ENCODE measurements around the gene PDE8A. TPM values are rescaled to one million over a fixed set of nuclear protein-coding genes. Genes with fewer than 3 reads are reported as not detected.
A peak's percentile ranks its signal among the peaks of the same experiment; 100 is the strongest.
"Not testable (repeated sequence)": the region's sequence is repeated elsewhere in the genome, so short reads cannot be mapped to it uniquely, and the experiment has no call there.

Gene PDE8A
- total RNA-seq, 1 donor from 2014 or later, result 22.8 TPM

DNA sequence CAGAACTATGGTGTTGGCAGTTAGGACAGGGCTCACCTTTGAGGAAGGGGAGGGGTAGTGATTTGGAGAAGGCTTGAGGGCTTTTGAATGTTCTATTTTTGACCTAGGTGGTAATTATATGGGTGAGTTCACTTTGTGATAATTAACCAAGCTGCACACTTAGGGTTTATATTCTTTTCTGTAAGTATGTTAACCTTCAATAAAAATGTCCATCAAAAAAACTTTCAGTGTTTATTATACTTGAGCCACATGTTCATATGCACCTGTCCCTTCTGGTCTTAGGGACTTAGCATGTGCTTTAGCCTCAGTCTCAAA, 28.4 kb downstream of the PDE8A start:
- no peak for DNase-seq (ENCODE audit: low read depth, low spot score)

DNA sequence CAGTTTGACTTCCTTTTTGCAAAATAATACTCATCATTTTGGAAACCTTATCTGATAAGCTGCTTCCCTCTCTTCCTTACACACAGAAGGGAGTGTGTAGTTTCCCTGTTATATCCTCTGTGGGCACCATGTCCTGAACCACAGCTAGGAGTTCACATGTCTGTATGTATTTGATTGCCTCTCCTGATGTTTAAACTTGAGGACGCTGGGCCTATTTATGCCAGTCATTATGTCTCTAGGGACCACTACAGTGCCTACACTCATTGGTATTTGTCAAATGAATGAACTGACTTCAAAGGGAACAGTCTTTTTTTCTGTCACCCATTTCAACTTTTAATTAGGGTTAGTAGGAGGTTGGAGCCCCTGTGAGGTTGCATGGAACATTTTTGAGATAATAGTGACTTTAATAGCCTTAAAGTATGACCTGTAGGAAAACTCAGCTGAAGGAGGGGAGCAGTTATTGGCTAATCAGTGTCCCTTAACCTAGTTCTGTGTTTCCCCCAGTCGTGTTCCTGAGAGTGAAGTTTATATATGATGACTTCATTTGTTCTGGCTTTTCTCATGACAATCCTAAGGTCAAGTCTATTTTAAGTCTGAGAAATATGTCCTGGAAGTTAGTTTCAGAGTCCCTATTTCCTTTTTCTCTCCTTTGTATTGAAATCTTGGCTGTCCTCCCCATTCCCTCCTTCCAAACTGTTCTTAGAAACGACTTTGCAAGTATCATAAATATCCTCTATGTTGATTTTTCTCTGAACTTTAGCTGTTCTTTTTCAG, 28.9 kb downstream of the PDE8A start:
- peak; percentile 39 for DNase-seq (ENCODE audit: low read depth, low spot score)

- no peak for DNase-seq (ENCODE audit: low read depth, low spot score)
These were observed 29.5 kb downstream of the PDE8A start for GRCh38 chr15:85011160-85011571.

- DNase-seq (ENCODE audit: low read depth, low spot score), result not testable (repeated sequence)
These were observed 30.1 kb downstream of the PDE8A start for GRCh38 chr15:85011724-85012123.

DNA sequence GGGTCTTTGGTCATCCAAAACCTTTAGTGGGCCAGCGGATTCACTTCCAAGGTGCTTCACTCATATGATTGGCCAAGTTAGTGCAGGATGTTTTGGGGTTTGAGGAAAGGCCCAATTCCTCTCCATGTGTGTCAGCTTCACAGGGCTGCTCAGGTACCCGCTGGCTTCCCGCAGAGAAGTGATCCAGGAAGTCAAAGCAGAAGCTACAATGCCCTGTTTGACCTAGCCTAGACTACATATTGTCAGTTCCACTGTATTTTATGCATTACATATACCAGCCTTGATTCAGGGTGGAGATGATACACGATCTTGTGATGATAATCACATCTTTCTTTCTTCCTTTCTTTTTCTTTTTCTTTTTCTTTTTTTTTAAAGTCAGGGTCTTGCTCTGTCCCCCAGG, 32.1 kb downstream of the PDE8A start:
- DNase-seq (ENCODE audit: low read depth, low spot score), result no peak

- DNase-seq (ENCODE audit: low read depth, low spot score), result no peak
These were observed 33.3 kb downstream of the PDE8A start for GRCh38 chr15:85014932-85015331.

DNA sequence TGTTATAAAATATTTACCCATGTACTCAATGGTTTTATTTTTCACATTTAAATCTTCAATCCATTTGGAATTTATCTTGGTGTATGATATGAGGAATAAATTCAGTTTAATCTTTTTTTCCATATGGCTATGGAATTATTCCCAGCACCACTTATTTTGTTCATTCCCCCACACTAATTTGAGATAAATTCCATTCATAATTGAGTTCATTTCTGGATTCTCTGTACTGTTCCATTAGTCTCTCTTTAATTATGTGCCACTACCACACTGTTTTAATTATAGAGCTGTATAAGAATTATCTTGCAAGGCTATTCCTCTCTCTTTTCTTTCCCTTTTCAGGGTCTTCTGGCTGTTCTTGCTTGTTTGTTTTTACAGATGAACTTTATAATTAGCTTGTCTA, 34.6 kb downstream of the PDE8A start:
- no peak for DNase-seq (ENCODE audit: low read depth, low spot score)

- DNase-seq (ENCODE audit: low read depth, low spot score), result no peak
These were observed 38.3 kb downstream of the PDE8A start for GRCh38 chr15:85019815-85020590.

DNA sequence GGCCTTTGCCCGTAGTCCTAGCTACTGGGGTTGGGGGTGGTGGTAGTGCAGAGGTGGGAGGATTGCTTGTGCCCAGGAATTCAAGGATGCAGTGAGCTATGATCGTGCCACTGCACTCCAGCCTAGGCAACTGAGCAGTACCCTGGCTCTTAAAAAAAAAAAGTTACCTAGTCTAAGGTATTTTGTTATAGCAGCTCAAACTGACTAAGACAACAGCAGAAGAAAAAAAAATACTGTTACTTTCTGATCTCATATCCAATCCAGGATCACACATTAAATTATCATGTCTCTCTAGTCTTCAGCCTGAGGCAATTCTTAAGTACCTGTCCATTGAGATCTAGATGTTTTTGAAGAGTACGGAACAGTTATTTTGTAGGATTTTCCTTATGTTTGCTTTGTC, 39.8 kb downstream of the PDE8A start:
- no peak for DNase-seq (ENCODE audit: low read depth, low spot score)

DNA sequence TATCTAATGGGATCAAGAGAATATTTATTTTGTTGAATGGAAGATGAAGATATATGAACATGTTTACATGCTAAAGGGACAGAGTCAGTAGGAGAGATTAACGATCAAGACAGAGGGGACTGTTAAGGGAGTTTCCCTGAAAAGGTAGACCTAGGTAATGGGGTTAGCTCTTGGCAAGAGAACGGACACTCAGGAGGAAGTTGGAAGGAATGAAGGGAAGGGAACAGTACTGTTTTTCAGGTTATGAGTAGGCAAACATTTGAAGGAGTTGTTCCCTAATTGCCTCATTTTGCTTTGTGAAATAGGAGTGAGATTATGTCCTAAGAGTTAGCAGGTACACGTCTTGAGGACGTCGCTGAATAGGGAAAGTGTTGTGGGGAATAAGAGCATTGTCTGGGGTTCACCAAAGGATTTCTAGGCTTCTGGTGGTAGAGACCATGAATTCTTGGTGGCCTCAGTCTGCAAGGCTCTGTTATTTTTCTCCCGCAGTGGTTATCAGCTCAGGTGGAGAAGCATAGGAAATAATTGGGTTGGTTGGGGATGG, 41.3 kb downstream of the PDE8A start:
- no peak for DNase-seq (ENCODE audit: low read depth, low spot score)

DNA sequence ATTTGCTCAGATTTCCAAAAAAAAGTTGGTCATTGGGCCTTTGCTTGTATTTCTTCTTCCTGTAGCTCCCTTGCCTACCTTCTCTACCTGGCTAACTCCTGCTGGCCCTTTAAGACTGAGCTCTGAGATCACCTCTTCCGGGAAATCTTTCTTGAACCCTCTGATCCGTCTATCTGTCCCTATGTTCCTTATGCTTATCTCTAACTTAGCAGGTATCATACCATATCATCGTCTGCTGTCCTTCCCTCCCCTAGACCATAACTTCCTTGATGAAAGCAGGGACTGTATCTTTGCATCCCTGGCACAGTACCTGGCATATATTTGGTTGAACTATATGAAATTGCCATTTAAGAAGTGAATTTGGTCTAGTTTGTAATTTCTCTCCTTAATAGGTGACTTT, 42.3 kb downstream of the PDE8A start:
- no peak for DNase-seq (ENCODE audit: low read depth, low spot score)

DNA sequence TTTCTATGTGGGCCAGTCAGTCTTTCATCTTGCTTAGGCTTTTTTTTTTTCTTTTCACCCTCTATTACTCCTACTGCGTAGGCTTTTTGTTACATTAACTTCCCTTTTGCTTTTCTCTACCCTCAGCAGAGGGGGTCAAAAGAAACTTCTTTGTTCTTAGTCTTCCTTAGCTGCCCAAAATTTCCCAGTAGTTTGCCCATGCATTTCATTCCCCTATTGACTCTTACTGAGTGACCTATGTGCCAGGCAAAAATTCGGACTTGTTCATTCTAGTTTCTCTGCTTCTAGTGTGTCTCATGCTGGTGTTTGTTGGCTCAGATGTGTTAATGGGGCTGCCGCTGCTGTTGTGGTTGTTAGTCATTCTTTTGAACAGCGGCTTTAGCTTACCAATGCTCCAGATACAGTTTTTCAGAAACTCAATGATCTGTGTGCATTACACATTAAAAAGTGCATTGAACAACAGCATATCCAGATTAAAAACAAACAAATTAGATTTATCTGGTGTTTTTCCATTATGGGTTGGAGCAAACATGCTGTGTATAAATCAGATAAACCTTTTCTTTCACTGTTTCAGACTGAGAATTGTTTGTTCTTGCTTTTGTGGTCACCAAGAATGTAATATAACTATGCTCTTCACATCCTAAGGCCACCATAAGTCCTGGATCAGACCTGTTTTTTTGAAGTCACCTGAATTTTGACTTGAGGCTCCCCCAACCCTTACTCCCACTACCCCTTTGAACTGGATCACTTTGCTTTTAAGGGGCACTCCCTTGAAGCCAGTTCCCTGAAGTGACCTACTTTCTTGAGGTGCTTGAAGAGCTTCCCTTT, 43.1 kb downstream of the PDE8A start:
- DNase-seq (ENCODE audit: low read depth, low spot score), result no peak

DNA sequence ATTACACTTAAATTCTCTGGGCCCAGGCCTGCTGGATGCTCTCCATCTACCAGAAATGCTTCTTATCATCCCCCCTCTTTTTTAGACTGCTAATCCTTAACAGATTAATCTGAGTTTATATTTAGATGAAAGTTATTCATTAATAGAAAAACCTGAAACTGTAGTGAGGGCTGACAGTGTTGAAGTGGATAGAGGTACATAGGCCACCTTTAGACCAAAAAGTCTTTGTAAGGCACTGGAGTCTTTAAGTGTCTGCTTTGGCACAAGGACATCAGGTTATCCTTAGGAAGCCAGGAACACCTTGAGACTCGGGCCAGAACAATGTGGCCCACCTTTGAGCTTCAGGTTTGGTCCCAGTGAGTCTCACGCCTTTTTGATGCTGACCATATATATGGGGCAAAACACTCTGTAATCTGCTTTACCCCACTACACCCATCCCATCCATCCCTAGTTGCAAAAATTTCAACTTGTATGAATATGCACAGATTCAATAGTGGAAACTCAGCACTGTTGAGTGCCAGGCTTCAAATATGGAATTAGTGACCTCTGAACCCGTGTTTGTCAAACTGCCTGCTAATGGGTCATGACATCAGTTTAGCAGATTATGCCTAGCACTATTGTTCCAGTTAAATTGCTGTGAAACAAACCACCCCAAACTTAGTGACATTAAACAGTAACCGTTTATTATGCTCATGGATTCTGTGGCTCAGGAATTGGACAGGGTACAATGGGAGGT, 44.0 kb downstream of the PDE8A start:
- no peak for DNase-seq (ENCODE audit: low read depth, low spot score)

DNA sequence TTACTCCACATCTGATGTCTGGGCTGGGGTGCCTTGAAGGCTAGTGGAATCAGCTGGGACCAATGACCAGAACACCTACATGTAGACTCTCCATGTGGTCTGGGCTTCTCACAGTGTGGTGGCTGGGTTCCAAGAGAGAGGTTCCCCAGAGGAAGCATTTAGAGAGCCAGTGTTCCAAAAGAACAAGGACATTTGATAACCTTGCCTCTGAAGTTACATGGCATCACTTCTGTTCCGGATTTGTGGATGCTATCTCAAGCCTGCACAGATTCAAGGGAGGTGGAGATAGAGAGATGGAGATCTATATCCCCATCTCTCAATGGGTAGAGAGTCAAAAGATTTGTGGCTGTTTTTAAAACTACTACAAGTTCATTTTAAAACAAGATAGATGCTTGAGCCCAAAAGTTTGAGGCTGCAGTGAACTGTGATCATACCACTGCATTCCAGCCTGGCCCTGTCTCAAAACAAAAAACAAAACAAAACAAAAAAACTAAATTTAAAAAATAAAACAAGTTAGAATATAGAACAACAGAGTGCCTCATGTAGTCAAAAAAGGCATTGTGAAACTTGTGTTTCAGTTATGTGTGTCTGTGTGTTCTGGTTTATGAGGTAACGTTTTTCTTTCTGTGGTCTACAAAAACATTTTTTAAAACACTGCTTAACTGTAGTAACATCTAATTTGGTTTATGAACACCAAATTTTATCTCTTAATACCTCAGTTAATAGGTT, 44.8 kb downstream of the PDE8A start:
- no peak for DNase-seq (ENCODE audit: low read depth, low spot score)

DNA sequence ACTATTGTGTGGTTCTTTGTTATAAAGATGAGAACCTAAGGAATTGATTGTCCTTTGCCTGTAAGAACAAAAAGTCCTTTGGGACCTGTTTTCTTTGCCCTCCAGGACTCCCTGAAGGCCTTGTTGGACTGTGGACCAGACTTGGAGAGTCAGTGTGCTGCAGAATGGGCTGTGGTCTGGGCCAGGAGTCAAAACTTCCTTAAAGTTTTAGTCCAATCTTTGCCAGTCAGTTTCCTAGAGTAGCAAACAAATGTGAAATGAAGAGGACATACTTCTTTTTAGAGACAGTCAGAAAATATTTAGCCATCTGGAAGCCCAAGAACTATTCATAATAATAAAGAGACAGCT, 45.4 kb downstream of the PDE8A start:
- DNase-seq (ENCODE audit: low read depth, low spot score), result no peak

DNA sequence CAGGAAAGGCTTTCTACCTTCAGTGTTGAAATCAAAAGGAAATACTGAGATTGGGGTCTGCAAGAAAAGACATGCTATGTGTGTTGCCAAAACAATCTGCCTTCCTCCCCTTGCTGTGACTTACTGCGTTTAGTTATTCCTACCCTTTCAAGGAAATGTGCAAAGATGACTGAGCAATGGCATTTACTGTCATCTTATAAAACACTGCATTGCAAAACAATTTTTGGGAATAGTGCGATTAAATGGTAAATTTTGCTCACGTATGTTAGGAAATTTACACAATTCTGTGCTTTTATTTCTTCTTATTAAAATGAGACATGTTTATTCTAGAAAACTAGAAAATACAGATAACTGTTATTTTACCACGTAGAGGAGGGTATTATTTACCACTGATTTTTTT, 45.8 kb downstream of the PDE8A start:
- DNase-seq (ENCODE audit: low read depth, low spot score), result no peak

DNA sequence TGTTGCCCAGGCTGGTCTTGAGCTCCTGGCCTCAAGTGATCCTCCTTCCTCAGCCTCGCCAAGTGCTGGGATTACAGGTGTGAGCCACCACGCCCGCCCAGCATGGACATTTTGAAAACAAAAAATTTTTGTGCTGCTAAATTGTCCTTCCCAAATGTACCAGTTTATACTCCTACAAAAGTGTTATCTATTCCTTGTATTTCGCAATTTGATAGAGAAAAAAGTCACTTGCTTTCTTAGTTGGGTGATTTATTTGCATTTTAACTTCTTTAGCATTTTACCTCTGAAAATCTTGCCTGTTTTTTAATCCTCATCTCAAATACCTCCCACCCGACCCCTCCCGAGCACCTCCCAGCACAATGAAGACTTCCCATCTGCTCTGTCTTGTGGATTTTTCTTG, 46.8 kb downstream of the PDE8A start:
- no peak for DNase-seq (ENCODE audit: low read depth, low spot score)

- DNase-seq (ENCODE audit: low read depth, low spot score), result no peak
These were observed 47.6 kb downstream of the PDE8A start for GRCh38 chr15:85029221-85029620.

DNA sequence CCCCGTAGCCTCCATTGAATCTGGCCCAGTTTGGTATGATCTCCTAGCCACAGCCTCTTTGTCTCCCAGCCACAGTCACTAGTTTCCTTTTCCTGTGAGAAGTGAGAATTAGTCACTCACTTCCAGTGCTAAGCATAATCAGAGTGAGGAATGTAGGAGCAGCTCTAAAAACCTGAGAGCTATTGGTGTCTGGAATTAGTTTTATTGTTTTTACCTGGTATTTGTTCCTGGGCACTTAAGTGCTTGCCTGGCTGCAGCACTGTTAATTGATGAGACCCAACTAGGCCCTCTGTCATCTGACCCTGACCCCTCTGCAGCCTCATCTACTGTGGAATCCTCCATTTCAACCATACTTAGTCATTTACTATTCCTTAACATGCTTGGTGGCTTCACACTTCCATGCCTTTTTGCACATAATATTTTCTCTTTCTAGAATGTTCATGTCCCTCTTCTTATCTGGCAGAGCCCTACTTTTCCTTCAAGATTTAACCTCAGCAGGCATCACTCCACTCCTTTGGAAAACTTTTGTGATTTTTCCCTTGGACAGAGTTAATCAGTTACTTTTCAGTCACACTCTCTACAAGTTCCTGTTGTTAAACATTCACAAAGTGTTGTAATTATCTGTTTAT, 48.8 kb downstream of the PDE8A start:
- DNase-seq (ENCODE audit: low read depth, low spot score), result no peak

Data from pulmonary artery endothelial cell (primary cell).